ENCODE data around the gene ATP8A2. TPM values are rescaled to one million over a fixed set of nuclear protein-coding genes. Genes with fewer than 3 reads are reported as not detected.

The ATP8A2 gene
- total and polyA plus RNA-seq, 2 of the 8 experiments (the other 6 are each of a cell fraction or from before 2014, with no cell fraction given): 2.4 to 8.3 TPM

DNA sequence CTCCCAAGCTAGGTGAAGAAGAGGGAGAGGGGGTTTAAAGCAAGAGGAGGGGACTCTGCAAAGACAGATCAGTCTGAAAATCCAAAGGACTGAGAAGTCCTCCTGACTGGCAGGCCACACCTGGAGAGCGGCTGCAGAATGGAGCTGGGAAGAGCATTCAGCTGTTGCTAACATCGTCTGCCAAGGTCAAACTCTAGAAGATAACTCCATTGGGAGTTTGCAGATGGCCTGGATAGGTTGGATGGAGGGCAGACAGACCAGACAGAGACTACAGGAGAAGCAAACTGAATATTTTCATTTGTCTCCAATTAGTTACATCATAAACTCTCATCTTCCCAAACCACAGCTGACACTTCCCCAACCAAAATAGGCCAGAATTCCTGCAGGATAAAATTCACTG, 699.9 kb downstream of the ATP8A2 start:
- H3K36me3 ChIP-seq (ENCODE audit: control insufficient read depth in 2 of 4, insufficient read depth in 4 of 4, low read length in 3 of 4): no peaks in the 10 kb centered on the region
- H3K27me3 ChIP-seq (replicated peaks in 1 of 4; ENCODE audit: control insufficient read depth in 3 of 4, extremely low read depth in 1 of 4, insufficient read depth in 3 of 4, low read length in 3 of 4): no peaks in the 10 kb centered on the region
- no peak overlapping the region for H2BK5ac ChIP-seq (ENCODE audit: low read depth, low read length)
- no peak overlapping the region for H4K8ac ChIP-seq (ENCODE audit: extremely low read depth, insufficient read depth, low read length)
- no peak overlapping the region for H3K4me3 ChIP-seq (ENCODE audit: extremely low read depth in 1 of 4, insufficient read depth in 2 of 4, low read depth in 3 of 4, low read length in 4 of 4)
- H3K4me1 ChIP-seq (replicated peaks in 1 of 4; ENCODE audit: control insufficient read depth in 3 of 4, insufficient read depth in 4 of 4, low read length in 3 of 4): 0 out of 7 replicates have a peak, but pooled peaks cover 0 to 5% (median 0%) of the 10 kb centered on the region in 4 experiments
- no peaks in the 10 kb centered on the region for H3K23me2 ChIP-seq (ENCODE audit: low read depth, low read length)
- no peak for FAIRE-seq
- H4K20me1 ChIP-seq (replicated peaks in 1 of 2; ENCODE audit: control insufficient read depth in 1 of 2, insufficient read depth in 2 of 2, low read length in 2 of 2): no peaks in the 10 kb centered on the region
- no peak overlapping the region for H2AFZ ChIP-seq (ENCODE audit: low read length)
- no peak overlapping the region for H3K9ac ChIP-seq (replicated peaks in 1 of 4; ENCODE audit: extremely low read depth in 1 of 4, low read depth in 3 of 4, low read length in 3 of 4)
- no peak overlapping the region for H2BK12ac ChIP-seq (ENCODE audit: low read depth, low read length)
- no peak for TF ChIP-seq TAF1 (IDR thresholded peaks at IDR 0.05; ENCODE audit: low read depth, low read length)
- TF ChIP-seq EZH2 (IDR thresholded peaks at IDR 0.05; ENCODE audit: low read depth, low read length, severe bottlenecking): no peak
- TF ChIP-seq CHD2 (IDR thresholded peaks at IDR 0.05; ENCODE audit: low read length): no peak
- TF ChIP-seq HDAC2 (IDR thresholded peaks at IDR 0.05; ENCODE audit: borderline replicate concordance in 1 of 2, low read depth in 2 of 2, low read length in 2 of 2): no peak
- TF ChIP-seq SIX5 (IDR thresholded peaks at IDR 0.05; ENCODE audit: low read depth, low read length): no peak
- TF ChIP-seq POLR2AphosphoS5 (IDR thresholded peaks at IDR 0.05; ENCODE audit: low read depth, low read length): no peak
- TF ChIP-seq CREB1 (IDR thresholded peaks at IDR 0.05): no peak
- no peak for TF ChIP-seq JUN (IDR thresholded peaks at IDR 0.05; ENCODE audit: low read depth, low read length)
- no peak for TF ChIP-seq SIN3A (conservative IDR thresholded peaks at IDR 0.05 in 1 of 2, IDR thresholded peaks at IDR 0.05 in 1 of 2; ENCODE audit: low read depth in 1 of 2, low read length in 2 of 2)
- no peak for TF ChIP-seq YY1 (IDR thresholded peaks at IDR 0.05; ENCODE audit: low read depth, low read length)
- TF ChIP-seq TEAD4 (IDR thresholded peaks at IDR 0.05; ENCODE audit: low read depth, low read length): no peak
- no peak for TF ChIP-seq BRCA1 (IDR thresholded peaks at IDR 0.05; ENCODE audit: low read depth, low read length)
- TF ChIP-seq, protein P1, sequence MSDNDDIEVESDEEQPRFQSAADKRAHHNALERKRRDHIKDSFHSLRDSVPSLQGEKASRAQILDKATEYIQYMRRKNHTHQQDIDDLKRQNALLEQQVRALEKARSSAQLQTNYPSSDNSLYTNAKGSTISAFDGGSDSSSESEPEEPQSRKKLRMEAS (IDR thresholded peaks at IDR 0.05): no peak
- no peak overlapping the region for H3K23ac ChIP-seq (ENCODE audit: insufficient read length)
- no peak overlapping the region for H3K27ac ChIP-seq (ENCODE audit: low read depth, low read length)
- 93% methylated on average over 2 of the region's 2 CpGs; no CpG with 5 or more reads in 1 of the 2 experiments for WGBS, 2 experiments (ENCODE audit: extremely low coverage in 1 of 2, insufficient coverage in 1 of 2, insufficient read length in 1 of 2, insufficient replicate concordance in 2 of 2, low coverage in 1 of 2, low lambda C conversion rate in 2 of 2, missing lambda C conversion rate in 1 of 2)
- H4K91ac ChIP-seq (replicated peaks; ENCODE audit: insufficient read length, low read length): no peak overlapping the region
- H2BK15ac ChIP-seq (ENCODE audit: low read length): no peak overlapping the region
- H3K4ac ChIP-seq (replicated peaks; ENCODE audit: insufficient read length, low read depth, low read length): no peak overlapping the region
- H2BK20ac ChIP-seq (ENCODE audit: low read length): no peak overlapping the region
- H3K79me1 ChIP-seq (ENCODE audit: low read depth, low read length): no peaks in the 10 kb centered on the region
- H4K5ac ChIP-seq (ENCODE audit: insufficient read length, low read depth, low read length): no peak overlapping the region
- ChIA-PET CTCF (ENCODE audit: partially characterized antibody) (interaction anchor here (0.7 to 11.4 kb wide), 7 partner anchors 13 to 1067 kb away, joined by 3 to 76 read pairs (median 6); no protein-coding TSS in a partner anchor), POLR2A (ENCODE audit: partially characterized antibody) (interaction anchor here (1.2 kb wide), 1 partner anchor 20 kb away, joined by 5 read pairs; the partner anchor contains the start of gene SHISA2)
- no peak overlapping the region for H3K14ac ChIP-seq (ENCODE audit: insufficient read length)
- H2BK120ac ChIP-seq (replicated peaks; ENCODE audit: low read depth, low read length): no peak overlapping the region
- H3K9me3 ChIP-seq (ENCODE audit: insufficient read depth in 2 of 2, low read depth in 1 of 2, low read length in 1 of 2): no peaks in the 10 kb centered on the region
- H3K56ac ChIP-seq (replicated peaks; ENCODE audit: insufficient read length, low read depth, low read length): no peak overlapping the region
- no peak overlapping the region for H3K4me2 ChIP-seq (ENCODE audit: insufficient read depth in 1 of 2, low read depth in 2 of 2, low read length in 2 of 2)
- H3K79me2 ChIP-seq (ENCODE audit: control insufficient read depth in 1 of 2, insufficient read depth in 2 of 2, low read length in 2 of 2): no peaks in the 10 kb centered on the region
- no peak for DNase-seq (ENCODE audit: low read depth in 1 of 2, low spot score in 2 of 2)
- no peak overlapping the region for H3K18ac ChIP-seq (ENCODE audit: extremely low read depth, low read length)
- no peak overlapping the region for H2AK5ac ChIP-seq (ENCODE audit: low read depth, low read length)

Data from H1 (cell line).